Keratinocyte (primary cell): Measurements from ENCODE around the gene HCRTR1.

Experiments
- CTCF ChIP-seq, 3 experiments: IDR thresholded peaks in 1 of 3; conservative IDR thresholded peaks in 1 of 3; optimal IDR thresholded peaks in 1 of 3; 2 replicates in 2 of 3; 3 replicates in 1 of 3; pipeline versions ENCODE3 to v1.5.1; 2011; ENCODE audit warnings: low read length in 3 of 3, mild to moderate bottlenecking in 3 of 3, moderate library complexity in 2 of 3, control low read depth in 1 of 3, inconsistent platforms in 1 of 3; ENCODE audit not compliant: insufficient read depth in 2 of 3; ENCODE audit errors: extremely low read depth in 1 of 3
- EZH2 ChIP-seq: IDR thresholded peaks from one replicate; pipeline ENCODE4 v1.6.1; 2012; ENCODE audit warnings: inconsistent platforms, mild to moderate bottlenecking, low read length, moderate library complexity

GRCh38 chr1:31640179-31640578, 22.7 kb downstream of the HCRTR1 start:
- no peak for TF ChIP-seq CTCF (optimal IDR thresholded peaks at IDR 0.05 in 1 of 3, IDR thresholded peaks at IDR 0.05 in 1 of 3, conservative IDR thresholded peaks at IDR 0.05 in 1 of 3; ENCODE audit: extremely low read depth in 1 of 3, insufficient read depth in 2 of 3, low read length in 3 of 3)
- TF ChIP-seq EZH2, result no peak
